GM03348 (cell line): Measurements from ENCODE around the gene CHI3L1.

Source experiments
- DNase-seq: peaks from one replicate; pipeline ENCODE4 v3.0.0; 2012; ENCODE audit warnings: low spot score

Gene CHI3L1

GRCh38 chr1:203168256-203168786 is 18.2 kb downstream of the CHI3L1 start:
- DNase-seq, result no peak

DNA sequence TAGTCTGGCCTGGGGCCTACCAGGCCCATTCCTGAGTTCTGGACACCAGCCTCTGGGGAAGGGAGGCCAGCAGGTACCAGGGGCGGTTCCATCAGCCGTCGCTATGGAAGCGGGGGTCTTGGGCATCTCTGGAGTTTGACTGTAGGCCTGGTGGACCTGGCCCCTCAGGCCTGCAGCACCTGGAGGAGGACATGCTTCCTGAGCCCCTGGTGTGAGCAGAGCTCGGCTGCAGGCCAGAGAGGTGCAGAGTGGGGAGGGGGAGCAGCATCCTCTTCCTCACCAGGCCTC is 18.6 kb downstream of the CHI3L1 start:
- no peak for DNase-seq

- no peak for DNase-seq
These were observed 19.2 kb downstream of the CHI3L1 start for GRCh38 chr1:203167026-203167912.

- DNase-seq, result no peak
These were observed 20.1 kb downstream of the CHI3L1 start for GRCh38 chr1:203166192-203166940.

DNA sequence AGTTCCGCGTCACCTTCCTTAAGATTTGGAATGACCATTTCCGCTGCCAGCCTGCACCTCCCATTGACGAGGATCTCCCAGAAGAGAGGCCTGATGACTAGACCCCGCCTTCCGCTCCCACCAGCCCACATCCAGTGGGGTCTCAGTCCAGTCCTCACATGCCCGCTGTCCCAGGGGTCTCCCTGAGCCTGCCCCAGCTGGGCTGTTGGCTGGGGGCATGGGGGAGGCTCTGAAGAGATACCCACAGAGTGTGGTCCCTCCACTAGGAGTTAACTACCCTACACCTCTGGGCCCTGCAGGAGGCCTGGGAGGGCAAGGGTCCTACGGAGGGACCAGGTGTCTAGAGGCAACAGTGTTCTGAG is 20.7 kb downstream of the CHI3L1 start:
- DNase-seq, result no peak

- DNase-seq, result no peak
These were observed 21.3 kb downstream of the CHI3L1 start for GRCh38 chr1:203165101-203165799.

GRCh38 chr1:203163891-203164635 is 22.4 kb downstream of the CHI3L1 start:
- DNase-seq, result no peak

DNA sequence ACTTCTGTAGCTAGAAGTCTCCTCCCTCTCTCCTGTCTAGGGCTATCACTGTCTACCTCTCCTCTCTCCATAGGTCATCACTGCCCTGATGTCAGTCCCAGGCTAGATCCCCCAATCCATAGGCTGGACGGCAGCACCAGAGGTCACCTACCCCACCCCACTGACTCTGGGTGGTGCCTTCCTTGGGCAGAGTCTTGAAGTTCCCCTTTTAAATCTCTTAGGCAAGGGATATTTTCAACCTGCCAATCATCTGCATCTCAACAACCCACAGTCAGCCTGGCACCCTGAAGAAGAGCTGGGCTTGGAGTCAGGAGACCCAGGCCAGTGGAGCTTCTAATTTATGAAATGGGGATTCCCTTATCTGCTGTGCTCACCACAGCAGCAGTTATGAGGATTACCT is 24.1 kb downstream of the CHI3L1 start:
- DNase-seq, result no peak

DNA sequence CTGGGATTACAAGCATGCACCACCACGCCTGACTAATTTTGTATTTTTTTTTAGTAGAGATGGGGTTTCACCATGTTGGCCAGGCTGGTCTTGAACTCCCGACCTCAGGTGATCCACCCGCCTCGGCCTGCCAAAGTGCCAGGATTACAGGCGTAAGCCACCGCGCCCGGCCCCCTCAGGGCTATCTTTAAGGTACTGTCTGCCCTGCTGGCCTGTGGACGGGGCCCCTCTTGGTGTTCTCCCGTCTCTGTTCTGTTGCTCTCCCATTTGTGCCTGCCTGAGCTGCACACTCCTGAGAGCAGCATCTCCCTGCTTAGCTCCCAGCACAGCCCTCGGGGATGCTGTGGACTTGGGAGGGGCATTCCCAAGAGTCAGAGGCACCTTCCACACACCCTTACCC is 24.8 kb downstream of the CHI3L1 start:
- no peak for DNase-seq

DNA sequence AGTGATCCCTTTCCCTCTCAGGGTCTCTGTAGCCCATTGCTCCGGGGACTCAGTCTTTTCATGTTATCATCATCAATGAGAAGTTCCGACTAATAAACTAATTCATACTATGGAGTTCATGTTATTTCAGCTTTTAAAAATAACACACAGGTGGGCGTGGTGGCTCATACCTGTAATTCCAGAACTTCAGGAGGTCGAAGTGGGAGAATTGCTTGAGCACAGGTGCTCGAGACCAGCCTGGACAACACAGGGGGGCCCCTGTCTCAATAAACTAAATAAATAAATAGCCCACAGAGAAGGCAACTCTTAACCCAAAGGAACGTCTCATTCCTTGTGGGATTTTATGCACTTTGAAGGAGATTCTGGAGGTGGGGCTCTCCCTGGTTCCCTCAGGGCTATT is 25.3 kb downstream of the CHI3L1 start:
- no peak for DNase-seq

DNA sequence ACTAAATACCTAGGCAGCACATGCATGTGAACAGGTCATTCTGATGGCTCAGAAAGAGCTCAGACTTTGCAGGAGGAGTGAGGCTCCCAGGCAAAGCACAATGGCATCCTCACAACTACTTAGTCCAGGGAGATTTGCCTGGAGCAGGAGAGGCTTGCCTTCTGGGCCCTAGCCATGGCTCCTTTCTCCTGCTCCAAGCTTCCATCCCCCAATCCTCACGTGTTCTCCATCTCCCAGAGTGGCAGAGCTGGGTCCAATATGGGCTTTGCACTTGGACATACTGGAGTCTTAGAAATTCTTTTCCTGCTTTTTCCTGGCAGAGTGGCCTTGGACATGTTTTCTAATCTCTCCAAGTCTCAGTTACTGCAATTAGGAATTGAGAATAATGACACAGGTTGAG is 26.7 kb downstream of the CHI3L1 start:
- DNase-seq, result no peak

DNA sequence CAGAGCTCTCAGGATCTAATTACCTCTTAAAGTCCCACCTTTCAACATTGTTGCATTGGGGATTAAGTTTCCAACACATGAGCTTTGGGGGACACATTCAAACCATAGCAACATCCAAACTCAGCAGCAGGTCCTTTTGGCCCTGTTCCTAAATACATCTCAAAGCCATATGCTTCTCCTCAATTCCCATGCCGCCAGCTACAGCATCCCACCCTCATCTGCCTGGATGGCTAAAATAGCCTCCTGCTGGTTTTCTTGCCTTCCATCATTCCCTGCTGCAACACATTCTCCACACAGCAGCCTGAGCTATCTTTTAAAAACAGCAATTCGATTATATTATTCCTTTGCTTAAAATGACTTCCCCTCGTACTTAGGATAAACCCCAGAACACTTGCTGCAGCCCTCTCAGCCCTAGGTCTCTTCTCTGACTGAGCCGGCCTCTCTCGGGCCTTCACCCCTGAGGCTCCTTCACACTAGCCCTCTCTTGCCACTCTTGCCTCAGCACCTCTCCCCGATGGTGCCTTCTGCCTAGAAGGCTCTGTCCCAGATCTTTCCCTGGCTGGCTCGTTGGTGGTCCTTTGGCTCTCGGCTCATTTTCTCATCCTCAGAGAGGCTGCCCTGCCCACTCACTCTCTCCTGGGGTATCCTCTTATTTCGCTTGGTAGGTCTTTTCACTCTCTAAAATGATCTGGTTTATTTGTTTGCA is 27.4 kb downstream of the CHI3L1 start:
- DNase-seq, result no peak

GRCh38 chr1:203158423-203158822 is 28.1 kb downstream of the CHI3L1 start:
- no peak for DNase-seq

DNA sequence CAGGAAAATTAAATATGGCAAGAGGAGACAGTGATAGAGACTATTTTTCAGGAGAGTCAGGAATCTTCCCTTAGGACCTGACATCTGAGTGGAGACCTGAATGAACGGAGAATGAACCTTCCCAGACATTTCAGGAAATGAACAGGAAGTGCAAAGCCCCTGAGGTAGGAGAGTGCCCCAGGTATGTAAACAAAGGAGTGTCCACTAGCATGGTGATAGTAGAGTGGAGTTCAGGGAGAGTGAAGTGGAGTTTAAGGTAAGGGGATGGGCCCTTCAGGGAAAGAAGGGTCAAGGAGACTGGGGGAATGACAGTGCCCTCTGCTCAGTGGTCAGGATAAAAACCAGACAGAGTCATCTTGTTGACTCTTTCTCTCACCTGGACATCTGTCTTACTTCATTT is 30.2 kb downstream of the CHI3L1 start:
- DNase-seq, result no peak

DNA sequence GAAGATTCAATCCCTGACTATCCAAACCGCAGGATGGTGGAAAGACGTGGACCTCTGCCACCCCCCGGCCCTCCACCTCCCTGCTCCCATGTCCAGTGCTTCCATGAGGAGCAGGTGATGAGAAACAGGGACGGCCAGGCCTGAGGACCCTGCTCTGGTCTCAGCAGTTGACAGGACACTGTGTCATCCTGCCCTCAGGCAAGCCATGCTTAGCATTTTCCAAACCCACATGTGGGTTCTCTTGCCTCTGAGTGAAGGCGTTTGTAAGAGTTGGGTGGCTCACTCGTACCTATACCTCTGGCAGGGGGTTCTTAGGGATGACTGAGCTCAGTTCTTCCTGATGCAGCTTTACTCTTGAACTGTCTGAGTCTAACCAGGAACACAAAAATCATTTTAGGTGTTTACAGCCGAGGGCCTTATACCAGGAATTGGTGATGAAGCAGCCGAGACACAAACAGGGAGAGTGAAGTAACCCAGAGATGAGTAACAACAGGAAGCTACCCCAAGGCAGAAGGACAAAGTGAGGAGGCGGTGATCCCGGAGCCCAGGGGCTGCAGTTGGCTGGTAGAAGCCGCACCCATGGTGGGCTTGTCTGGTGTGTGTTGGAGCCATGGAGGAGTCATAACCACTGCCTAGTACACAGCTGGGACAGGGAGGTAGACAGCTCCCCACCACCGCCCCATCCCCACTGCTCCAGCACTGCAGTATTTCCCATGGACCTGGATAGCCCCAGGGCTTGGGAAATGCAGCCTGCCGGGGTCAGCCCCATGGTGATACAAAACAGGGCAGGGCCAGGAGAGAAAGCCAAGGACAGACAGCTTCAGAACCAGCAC is 32.3 kb downstream of the CHI3L1 start:
- DNase-seq, result peak; percentile 67

DNA sequence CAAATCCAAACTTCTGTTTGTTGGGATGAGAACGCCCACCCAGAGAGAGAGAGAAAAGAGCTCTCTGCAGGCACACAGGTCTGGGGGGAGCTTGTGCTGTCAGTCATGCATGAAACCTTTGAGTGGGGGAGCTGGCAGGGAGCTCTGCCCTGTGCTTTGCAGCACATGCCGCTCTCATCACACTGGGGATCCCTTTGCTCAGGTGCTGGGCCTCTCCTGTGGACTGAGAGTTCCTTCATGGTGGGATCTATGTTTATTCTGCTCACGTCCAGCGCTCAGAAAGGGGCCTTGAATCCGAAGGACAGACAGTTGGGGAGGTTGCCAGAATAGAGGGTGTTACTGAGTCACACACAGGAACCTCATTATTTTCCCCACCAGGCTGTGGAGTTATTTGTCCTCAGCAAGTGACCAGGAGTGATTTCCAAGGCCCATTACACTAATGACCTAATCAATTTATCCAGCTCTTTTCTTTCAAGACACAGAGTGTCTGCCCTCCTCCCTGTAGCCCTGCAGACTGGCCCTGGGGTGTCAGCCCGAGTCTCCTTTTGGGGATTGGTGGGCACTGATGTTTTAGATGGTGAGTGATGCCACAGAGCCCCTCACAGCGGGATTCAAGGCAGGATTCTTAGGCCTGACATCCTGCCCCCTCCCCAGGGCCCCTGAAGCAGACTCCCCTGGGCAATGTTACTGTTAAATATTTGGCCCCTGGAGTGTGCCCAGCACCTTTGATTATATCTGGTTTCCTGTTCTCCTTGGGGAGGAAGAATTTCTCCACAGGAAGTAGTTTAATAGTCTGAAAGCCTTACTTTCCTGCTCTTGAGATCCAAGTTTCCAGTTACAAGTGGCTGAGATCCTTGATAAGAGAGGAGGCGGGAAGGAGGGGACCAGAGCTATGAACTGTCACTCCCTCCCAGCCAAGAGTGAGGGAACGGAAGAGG is 33.2 kb downstream of the CHI3L1 start:
- DNase-seq, result no peak

- DNase-seq, result peak; percentile 65
These were observed 34.1 kb downstream of the CHI3L1 start for GRCh38 chr1:203152158-203153034.
